Lower leg skin (tissue), 3 donors: Measurements from ENCODE around the gene TRMT10B.

Experiments used
- POLR2A ChIP-seq, 2 donors: fragments of 450-650 bp; IDR thresholded peaks; one replicate each; pipeline ENCODE4 v1.6.1; 2016 to 2017; ENCODE audit warnings: antibody characterized with exemption in 2 of 2, mild to moderate bottlenecking in 1 of 2, moderate library complexity in 1 of 2
- TF ChIP-seq, protein P1 (sequence below), 3 donors: fragments of 450-650 bp; IDR thresholded peaks; one replicate each; pipeline ENCODE4 v1.5.1; 2016; ENCODE audit warnings: antibody characterized with exemption in 3 of 3, mild to moderate bottlenecking in 3 of 3, moderate library complexity in 2 of 3

DNA sequence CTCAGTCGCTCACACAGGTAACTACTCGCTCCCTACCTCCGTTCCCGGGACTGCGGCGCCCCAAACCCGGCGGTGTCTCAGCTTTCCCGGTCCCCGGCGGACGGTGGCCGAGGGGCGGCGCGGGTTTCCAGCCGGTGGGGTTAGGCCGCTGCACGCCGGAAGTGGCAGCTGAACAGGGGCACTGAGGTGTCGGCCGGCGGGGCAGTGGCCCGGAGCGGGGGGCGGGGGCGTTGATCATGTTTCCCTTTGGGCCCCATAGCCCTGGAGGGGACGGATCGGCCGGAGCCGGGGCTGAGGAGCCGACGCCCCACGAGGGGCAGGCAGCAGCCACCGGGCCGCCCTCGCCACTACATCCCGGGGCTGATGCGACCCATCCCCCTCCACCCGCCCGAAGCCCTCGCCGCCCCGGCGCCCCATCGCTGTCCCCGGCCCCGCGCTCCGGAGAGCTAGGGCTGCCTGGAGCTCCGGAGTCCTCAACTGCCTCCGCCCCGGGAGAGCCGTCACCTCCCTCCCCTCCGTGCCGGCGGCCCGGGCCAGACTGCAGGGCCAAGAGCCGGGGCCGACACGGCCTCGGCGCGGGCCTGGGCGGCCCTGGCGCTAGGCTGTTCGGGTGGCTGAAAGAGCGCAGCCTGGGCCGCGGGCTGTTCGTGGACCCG is 47.2 kb downstream of the TRMT10B start, which contains the start of gene DCAF10:
- TF ChIP-seq, protein P1, sequence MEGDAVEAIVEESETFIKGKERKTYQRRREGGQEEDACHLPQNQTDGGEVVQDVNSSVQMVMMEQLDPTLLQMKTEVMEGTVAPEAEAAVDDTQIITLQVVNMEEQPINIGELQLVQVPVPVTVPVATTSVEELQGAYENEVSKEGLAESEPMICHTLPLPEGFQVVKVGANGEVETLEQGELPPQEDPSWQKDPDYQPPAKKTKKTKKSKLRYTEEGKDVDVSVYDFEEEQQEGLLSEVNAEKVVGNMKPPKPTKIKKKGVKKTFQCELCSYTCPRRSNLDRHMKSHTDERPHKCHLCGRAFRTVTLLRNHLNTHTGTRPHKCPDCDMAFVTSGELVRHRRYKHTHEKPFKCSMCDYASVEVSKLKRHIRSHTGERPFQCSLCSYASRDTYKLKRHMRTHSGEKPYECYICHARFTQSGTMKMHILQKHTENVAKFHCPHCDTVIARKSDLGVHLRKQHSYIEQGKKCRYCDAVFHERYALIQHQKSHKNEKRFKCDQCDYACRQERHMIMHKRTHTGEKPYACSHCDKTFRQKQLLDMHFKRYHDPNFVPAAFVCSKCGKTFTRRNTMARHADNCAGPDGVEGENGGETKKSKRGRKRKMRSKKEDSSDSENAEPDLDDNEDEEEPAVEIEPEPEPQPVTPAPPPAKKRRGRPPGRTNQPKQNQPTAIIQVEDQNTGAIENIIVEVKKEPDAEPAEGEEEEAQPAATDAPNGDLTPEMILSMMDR (IDR thresholded peaks at IDR 0.05): no peak
- TF ChIP-seq POLR2A (IDR thresholded peaks at IDR 0.05): no peak
